Measurements from ENCODE around the gene CPT1C. TPM values are rescaled to one million over a fixed set of nuclear protein-coding genes. Genes with fewer than 3 reads are reported as not detected.

CPT1C gene
- total RNA-seq: 0.54 TPM

DNA sequence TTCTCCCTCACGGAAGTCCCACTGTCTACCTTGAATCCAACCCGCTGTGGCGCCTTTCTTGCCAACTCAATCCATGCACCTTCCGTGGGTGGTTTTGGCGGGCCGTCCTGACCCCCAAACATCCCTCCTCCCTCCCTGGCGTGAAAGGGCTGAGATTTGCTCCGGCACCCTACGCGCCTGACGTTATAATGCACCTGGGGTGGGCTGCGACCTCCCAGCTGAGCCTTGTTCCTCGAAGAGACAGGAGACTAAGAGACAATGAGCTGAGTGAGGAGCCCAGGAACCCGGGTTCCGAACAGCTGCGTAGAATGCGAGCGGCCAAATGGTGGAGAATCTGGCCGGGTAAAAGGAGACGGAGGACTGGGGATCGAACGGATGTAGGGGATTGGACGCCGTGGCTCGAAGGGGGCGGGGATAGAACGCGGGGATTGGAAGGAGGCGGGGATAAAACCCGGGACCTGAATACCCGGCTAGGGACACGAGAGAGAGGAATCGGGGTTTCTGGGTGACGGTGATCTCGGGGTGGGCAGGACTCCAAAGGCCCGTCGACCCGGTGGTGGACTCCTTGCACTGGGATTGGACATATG, at the start of gene CPT1C:
TSS of gene CPT1C (plus strand) at position 461 of the 587 bp plus-strand sequence. CDS start 1,137 bp downstream, outside the sequence.
- DNase-seq (ENCODE audit: low read depth in 2 of 3, low spot score in 2 of 3): peak in 1 of 3 donors; percentile 20

- DNase-seq (ENCODE audit: low read depth in 2 of 3, low spot score in 2 of 3): peak; percentile 98 to 100 (median 99)
These were observed 49.0 kb upstream of the CPT1C start, which contains the start of gene SCAF1 for GRCh38 chr19:49641688-49642491. Gene SCAF1 (plus strand): TSS chr19:49642209. CDS start chr19:49645027, 2,818 bp downstream.

GRCh38 chr19:49642492-49643035, 48.4 kb upstream of the CPT1C start:
- DNase-seq (ENCODE audit: low read depth in 2 of 3, low spot score in 2 of 3): peak in 1 of 3 donors; percentile 47

DNA sequence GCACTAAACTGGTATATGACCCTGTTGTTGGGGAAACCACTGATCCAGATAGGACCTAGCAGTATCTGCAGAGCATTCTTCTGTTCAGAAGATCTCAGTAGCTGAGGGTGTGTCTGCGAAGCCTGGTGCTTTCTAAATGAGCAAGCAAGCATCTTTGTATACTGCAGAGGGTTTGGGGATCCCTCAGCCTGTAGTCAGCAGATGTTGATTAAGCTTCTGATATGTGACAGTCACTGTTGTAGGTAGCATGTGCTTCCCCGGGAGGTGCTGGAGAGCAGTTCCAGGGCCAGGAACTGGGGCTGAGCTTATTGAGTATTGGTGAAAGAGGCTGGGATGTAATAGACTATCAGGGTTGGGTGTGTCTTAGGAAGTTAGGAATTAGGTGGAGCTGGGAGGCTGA, 47.5 kb upstream of the CPT1C start:
- no peak for DNase-seq (ENCODE audit: low read depth in 2 of 3, low spot score in 2 of 3)

- no peak for DNase-seq (ENCODE audit: low read depth in 2 of 3, low spot score in 2 of 3)
These were observed 45.3 kb upstream of the CPT1C start for GRCh38 chr19:49645592-49645991.

DNA sequence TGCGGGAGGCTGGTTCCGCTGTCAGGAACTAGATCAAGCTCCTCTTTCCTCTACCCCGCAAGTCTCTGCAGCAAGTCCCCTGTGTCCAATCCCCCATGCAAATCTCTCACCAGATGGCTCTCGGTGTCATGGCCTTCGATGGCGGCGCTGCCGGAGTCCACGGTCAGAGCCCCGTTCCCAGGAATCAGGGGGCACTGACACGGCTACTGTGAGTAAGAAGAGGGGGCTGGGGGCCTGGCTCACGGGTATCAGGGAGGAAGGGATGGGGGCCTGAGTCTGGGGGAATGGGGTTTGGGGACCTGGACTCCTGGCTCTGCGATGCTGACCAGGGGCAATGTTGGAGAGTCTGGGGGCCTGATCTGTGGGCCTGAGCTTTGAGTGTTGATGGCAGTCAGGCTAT, 44.9 kb upstream of the CPT1C start:
- DNase-seq (ENCODE audit: low read depth in 2 of 3, low spot score in 2 of 3): no peak

GRCh38 chr19:49646586-49646985, 44.3 kb upstream of the CPT1C start:
- DNase-seq (ENCODE audit: low read depth in 2 of 3, low spot score in 2 of 3): no peak

- DNase-seq (ENCODE audit: low read depth in 2 of 3, low spot score in 2 of 3): no peak
These were observed 39.7 kb upstream of the CPT1C start for GRCh38 chr19:49651029-49651819.

DNA sequence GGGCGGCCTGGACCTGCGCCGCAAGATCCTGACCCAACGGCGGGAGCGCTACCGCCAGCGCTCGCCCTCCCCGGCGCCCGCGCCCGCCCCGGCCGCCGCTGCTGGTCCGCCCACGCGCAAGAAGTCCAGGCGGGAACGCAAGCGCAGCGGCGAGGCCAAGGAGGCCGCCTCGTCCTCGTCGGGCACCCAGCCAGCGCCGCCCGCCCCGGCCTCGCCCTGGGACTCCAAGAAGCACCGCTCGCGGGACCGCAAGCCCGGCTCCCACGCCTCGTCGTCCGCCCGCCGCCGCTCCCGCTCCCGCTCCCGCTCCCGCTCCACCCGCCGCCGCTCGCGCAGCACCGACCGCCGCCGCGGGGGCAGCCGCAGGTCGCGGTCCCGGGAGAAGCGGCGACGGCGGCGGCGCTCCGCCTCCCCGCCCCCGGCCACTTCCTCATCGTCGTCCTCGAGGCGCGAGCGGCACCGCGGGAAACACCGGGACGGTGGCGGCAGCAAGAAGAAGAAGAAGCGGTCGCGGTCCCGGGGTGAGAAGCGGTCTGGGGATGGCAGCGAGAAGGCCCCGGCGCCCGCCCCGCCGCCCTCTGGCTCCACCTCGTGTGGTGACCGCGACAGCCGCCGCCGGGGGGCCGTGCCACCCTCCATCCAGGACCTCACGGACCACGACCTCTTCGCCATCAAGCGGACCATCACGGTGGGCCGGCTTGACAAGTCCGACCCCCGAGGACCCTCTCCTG, 38.9 kb upstream of the CPT1C start:
- no peak for DNase-seq (ENCODE audit: low read depth in 2 of 3, low spot score in 2 of 3)

- DNase-seq (ENCODE audit: low read depth in 2 of 3, low spot score in 2 of 3): no peak
These were observed 38.1 kb upstream of the CPT1C start for GRCh38 chr19:49652551-49653465.

GRCh38 chr19:49653466-49653806, 37.5 kb upstream of the CPT1C start:
- no peak for DNase-seq (ENCODE audit: low read depth in 2 of 3, low spot score in 2 of 3)

GRCh38 chr19:49654581-49654980, 36.3 kb upstream of the CPT1C start:
- DNase-seq (ENCODE audit: low read depth in 2 of 3, low spot score in 2 of 3): no peak

- no peak for DNase-seq (ENCODE audit: low read depth in 2 of 3, low spot score in 2 of 3)
These were observed 35.1 kb upstream of the CPT1C start for GRCh38 chr19:49655570-49656455.

- no peak for DNase-seq (ENCODE audit: low read depth in 2 of 3, low spot score in 2 of 3)
These were observed 34.3 kb upstream of the CPT1C start for GRCh38 chr19:49656456-49657109.

DNA sequence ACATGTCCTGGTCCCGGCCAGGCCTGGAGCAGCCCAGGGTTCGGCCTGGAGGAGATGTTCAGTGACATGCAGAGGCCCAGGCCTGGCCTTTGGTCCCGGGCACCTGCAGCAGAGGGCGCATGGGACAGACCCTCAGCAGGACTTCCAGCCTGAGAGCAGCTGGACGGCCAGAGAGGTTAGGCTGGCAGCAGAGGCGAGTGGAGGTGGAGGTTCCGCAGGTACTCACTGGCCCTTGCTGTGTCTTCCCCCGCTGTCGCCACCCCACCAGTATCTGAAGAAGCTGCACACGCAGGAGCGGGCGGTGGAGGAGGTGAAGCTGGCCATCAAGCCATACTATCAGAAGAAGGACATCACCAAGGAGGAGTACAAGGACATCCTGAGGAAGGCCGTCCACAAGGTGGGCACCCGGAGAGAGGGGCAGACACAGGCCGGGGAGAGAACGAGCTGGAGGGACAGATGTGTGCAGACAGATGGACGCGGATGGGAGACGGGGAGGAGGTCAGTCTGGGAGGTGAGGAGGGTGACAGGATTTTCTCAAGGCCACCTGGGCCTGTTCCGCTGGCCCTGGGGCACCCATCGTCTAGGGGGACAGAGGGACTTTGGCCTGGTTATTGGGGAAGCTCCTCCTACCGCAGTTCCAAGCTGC, 33.3 kb upstream of the CPT1C start:
- no peak for DNase-seq (ENCODE audit: low read depth in 2 of 3, low spot score in 2 of 3)

DNA sequence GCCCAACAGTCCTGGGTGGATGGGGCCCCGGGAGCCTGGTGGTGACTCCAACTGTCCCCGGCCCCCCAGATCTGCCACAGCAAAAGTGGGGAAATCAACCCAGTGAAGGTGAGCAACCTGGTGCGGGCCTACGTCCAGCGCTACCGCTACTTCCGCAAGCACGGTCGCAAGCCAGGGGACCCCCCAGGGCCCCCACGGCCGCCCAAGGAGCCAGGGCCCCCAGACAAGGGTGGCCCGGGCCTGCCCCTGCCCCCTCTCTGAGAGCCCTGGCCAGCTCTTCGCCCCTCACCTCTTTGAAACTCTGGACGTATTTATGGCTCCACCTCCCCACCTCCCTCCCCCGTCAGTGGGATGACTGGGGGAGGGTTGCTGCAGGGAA, 32.8 kb upstream of the CPT1C start:
- DNase-seq (ENCODE audit: low read depth in 2 of 3, low spot score in 2 of 3): no peak
